Gastroesophageal sphincter (tissue), 4 donors: ENCODE data around the gene OLFM2. TPM values are rescaled to one million over a fixed set of nuclear protein-coding genes. Genes with fewer than 3 reads are reported as not detected.

ENCODE experiments used
- ATAC-seq: fragments of 150-250 bp; one replicate; pipeline ENCODE4 v1.9.1; 2016; ENCODE audit warnings: mild to moderate bottlenecking, moderate library complexity
- H3K27ac ChIP-seq, 4 donors: fragments of 200-600 bp; sonication (generic) in 3 of 4; 1 replicate in 3 of 4; 2 replicates in 1 of 4; pipeline ENCODE4 v1.5.1; 2016 to 2019
- H3K27me3 ChIP-seq: fragments of 200-600 bp; sonication (generic); one replicate; pipeline ENCODE4 v1.5.1; 2019
- H3K36me3 ChIP-seq, 2 donors: fragments of 200-600 bp; sonication (generic); one replicate each; pipeline ENCODE4 v1.5.1; 2019; ENCODE audit warnings: control low read depth in 1 of 2
- H3K4me1 ChIP-seq, 3 donors: fragments of 200-600 bp; sonication (generic); 1 replicate in 2 of 3; 2 replicates in 1 of 3; pipeline ENCODE4 v1.5.1; 2016 to 2019; ENCODE audit warnings: control low read depth in 2 of 3
- H3K4me3 ChIP-seq, 2 donors: fragments of 200-600 bp; sonication (generic); one replicate each; pipeline ENCODE4 v1.5.1; 2019; ENCODE audit warnings: mild to moderate bottlenecking in 1 of 2, moderate library complexity in 1 of 2
- H3K9me3 ChIP-seq, 3 donors: fragments of 200-600 bp; sonication (generic); one replicate each; pipeline ENCODE4 v1.5.1; 2017 to 2019; ENCODE audit warnings: control low read depth in 2 of 3
- CTCF ChIP-seq, 4 experiments: fragments of 200-600 bp in 2 of 4; fragments of 450-650 bp in 2 of 4; sonication (generic) in 1 of 4; IDR thresholded peaks; one replicate each; pipeline ENCODE4 v1.5.1; 2017 to 2019; ENCODE audit warnings: antibody characterized with exemption in 4 of 4, mild to moderate bottlenecking in 2 of 4, moderate library complexity in 2 of 4
- EP300 ChIP-seq: sonication (generic); formaldehyde crosslinking; IDR thresholded peaks from one replicate; pipeline ENCODE4 v1.6.1; 2017; ENCODE audit warnings: antibody characterized with exemption, mild to moderate bottlenecking
- POLR2A ChIP-seq, 2 donors: fragments of 450-650 bp; IDR thresholded peaks; one replicate each; pipeline ENCODE4 v1.6.1; 2017; ENCODE audit warnings: antibody characterized with exemption in 2 of 2, mild to moderate bottlenecking in 2 of 2, moderate library complexity in 1 of 2
- POLR2AphosphoS5 ChIP-seq: sonication (generic); formaldehyde crosslinking; IDR thresholded peaks from one replicate; pipeline ENCODE4 v1.6.1; 2017; ENCODE audit warnings: antibody characterized with exemption
- WGBS, 2 donors: methylation state at CpG; one replicate each; pipeline ENCODE4 v1.1.5; 2018; ENCODE audit warnings: low coverage in 1 of 2; 5-methylcytosine and 5-hydroxymethylcytosine counted together
- total RNA-seq, 4 donors: library from RNA; depleted of rRNA; stranded (reverse); fragments of >200 nt; gene quantifications; one replicate each; pipeline ENCODE4 v1.1.0, GENCODE V29; 2016

Gene OLFM2
- total RNA-seq, 4 donors from 2014 or later: 2.6 to 21.9 (median 8.5) TPM

GRCh38 chr19:9881720-9882119, 54.6 kb downstream of the OLFM2 start:
- no peak overlapping the region for H3K4me3 ChIP-seq
- no peaks in the 10 kb centered on the region for H3K36me3 ChIP-seq
- no peaks in the 10 kb centered on the region for H3K4me1 ChIP-seq
- no peak overlapping the region for H3K27ac ChIP-seq
- H3K27me3 ChIP-seq: peaks cover 61% of the 10 kb centered on the region
- no peak for TF ChIP-seq CTCF (IDR thresholded peaks at IDR 0.05)
- no peak for TF ChIP-seq POLR2A (IDR thresholded peaks at IDR 0.05)
- TF ChIP-seq EP300: no peak
- TF ChIP-seq POLR2AphosphoS5: no peak
- H3K9me3 ChIP-seq: no peaks in the 10 kb centered on the region
- WGBS, 2 donors: 40 to 60% methylated on average over 1 to 3 of the region's 9 CpGs
- ATAC-seq: no peak

DNA sequence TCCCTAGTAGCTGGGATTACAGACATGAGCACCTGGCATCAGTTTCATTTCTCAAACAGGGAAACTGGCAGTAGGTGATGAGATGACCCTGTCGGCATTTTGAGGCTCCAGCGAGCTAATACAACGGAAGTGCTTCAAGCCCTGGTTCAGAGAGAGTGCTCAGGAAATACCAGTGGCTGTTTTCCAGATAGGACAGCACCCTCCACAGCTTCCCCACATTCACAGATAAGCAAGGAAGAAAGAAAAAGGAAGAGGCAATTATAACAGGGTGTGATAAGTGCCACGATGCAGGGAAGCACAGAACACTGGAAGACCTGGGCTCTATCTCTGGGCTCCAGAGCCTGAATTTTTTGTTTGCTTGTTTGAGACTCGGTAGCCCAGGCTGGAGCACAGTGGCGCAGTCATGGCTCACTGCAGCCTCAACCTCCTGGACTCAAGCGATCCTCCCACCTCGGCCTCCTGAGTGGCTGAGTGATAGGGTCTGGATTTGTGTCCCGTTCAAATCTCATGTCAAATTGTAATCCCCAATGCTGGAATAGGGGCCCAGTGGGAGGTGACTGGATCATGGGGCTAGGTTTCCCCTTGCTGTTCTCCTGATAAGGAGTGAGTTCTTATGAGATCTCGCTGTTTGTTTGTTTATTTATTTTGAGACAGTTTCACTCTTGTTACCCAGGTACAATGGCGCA, 57.7 kb downstream of the OLFM2 start:
- no peak overlapping the region for H3K27ac ChIP-seq
- H3K36me3 ChIP-seq: no peaks in the 10 kb centered on the region
- no peak overlapping the region for H3K4me3 ChIP-seq
- ATAC-seq: no peak
- no peaks in the 10 kb centered on the region for H3K9me3 ChIP-seq
- H3K4me1 ChIP-seq: no peaks in the 10 kb centered on the region
- 78 to 85% methylated on average over 7 to 8 of the region's 11 CpGs for WGBS, 2 donors
- peaks cover 53% of the 10 kb centered on the region for H3K27me3 ChIP-seq
- TF ChIP-seq EP300: no peak
- no peak for TF ChIP-seq CTCF (IDR thresholded peaks at IDR 0.05)
- TF ChIP-seq POLR2A (IDR thresholded peaks at IDR 0.05): no peak
- TF ChIP-seq POLR2AphosphoS5: no peak

- 80 to 95% methylated on average over 8 of the region's 10 CpGs for WGBS, 2 donors
- no peak overlapping the region for H3K27ac ChIP-seq
Observed at GRCh38 chr19:9877780-9878510, 58.4 kb downstream of the OLFM2 start.

DNA sequence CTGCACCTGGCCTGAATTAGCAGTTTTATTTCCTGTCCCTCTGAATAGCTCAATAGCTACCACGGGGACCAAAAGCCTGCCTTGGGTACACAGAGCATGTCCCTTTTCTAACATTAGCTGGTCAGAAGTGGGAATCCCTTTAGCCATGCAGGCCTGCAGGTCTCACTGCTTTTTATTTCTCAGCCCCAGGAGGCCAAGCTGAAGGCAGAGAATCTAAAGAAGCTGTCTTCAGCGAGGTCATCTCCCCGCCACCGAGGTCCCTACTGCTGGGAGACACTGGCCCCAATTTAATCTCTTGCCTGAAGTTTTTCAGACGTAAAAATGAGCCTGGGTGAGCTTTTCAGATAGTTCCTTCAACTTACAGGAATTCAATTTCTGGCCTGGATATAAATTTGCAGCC, 60.5 kb downstream of the OLFM2 start:
- TF ChIP-seq POLR2AphosphoS5: no peak
- TF ChIP-seq CTCF (IDR thresholded peaks at IDR 0.05): no peak
- TF ChIP-seq POLR2A (IDR thresholded peaks at IDR 0.05): no peak
- TF ChIP-seq EP300: no peak
- WGBS, 2 donors: 83% methylated on average over 1 of the region's 5 CpGs; no CpG with 5 or more reads in 1 of the 2 donors
- no peak for ATAC-seq

More at GRCh38 chr19:9877780-9878510, 58.4 kb downstream of the OLFM2 start:
- Histone ChIP-seq H3K36me3 (no peaks in the 10 kb centered on the region), H3K9me3 (no peaks in the 10 kb centered on the region), H3K4me1 (no peaks in the 10 kb centered on the region), H3K27me3 (peaks cover 47% of the 10 kb centered on the region), H3K4me3 (no peak overlapping the region)
- no peak for ATAC-seq
- TF ChIP-seq CTCF (IDR thresholded peaks at IDR 0.05) (no peak), EP300 (no peak), POLR2AphosphoS5 (no peak), POLR2A (IDR thresholded peaks at IDR 0.05) (no peak)

More for the DNA sequence above, 60.5 kb downstream of the OLFM2 start:
- Histone ChIP-seq H3K27ac (no peak overlapping the region), H3K36me3 (no peaks in the 10 kb centered on the region), H3K4me1 (no peaks in the 10 kb centered on the region), H3K4me3 (no peak overlapping the region), H3K27me3 (peaks cover 31% of the 10 kb centered on the region), H3K9me3 (no peaks in the 10 kb centered on the region)
